NCI-H446 (cell line): ENCODE measurements around the gene SOX1.

Experiments
- DNase-seq, 2 experiments: peaks; one replicate each; lab custom pipeline; 2025; lab: John Stamatoyannopoulos, UW

Gene SOX1

GRCh38 chr13:112072534-112073244 is 5.7 kb downstream of the SOX1 start:
- no peak for DNase-seq

GRCh38 chr13:112073245-112074138 is 6.5 kb downstream of the SOX1 start:
- no peak for DNase-seq

GRCh38 chr13:112074139-112074865 is 7.4 kb downstream of the SOX1 start:
- DNase-seq = no peak

- DNase-seq = no peak
Measured at GRCh38 chr13:112077729-112078128, 10.8 kb downstream of the SOX1 start.

DNA sequence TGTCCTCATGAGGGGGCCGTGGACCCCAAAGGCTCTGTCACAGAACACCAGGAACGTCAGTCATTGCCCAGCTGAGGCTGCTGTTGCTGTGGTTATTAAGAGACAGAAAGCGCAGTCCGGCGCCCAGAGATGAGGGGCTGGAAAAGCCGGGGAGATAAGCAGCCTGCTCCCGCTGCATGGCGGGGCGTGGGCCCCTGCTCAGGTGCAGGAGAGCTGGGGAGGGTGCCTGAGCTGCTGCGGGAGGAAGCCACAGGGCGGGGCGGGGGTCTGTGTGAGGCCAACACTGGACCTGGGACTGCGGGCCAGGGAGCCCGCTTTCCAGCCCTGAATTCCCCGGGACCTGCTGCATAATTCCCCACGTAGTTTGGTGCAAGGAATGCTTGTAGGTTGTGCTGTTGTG is 11.3 kb downstream of the SOX1 start:
- no peak for DNase-seq

DNA sequence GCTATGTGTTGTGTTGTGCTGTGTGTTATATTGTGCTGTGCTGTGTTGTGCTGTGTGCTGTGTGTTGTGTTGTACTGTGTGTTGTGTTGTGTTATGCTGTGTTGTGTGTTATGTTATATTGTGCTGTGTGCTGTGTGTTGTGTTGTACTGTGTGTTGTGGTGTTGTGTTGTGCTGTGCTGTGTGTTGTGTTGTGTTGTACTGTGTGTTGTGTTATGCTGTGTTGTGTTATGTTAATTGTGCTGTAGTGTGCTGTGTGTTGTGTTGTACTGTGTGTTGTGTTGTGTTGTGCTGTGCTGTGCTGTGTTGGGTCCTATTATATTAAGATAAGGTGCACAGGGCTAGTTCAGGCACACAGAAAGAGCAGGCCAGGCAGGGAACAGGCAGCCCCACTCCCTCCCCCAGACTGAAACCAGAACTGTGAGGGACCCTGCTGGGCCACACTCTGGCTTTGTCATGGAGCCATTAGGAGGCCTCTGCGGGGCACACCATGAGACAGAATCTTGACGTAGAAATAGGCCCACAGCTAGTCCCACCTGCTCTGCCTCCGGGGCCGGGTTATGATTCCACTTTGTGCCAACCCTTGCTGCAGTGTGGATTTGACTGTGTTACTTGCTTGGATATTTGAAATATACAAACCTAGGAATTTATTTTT is 12.1 kb downstream of the SOX1 start:
- DNase-seq = no peak

DNA sequence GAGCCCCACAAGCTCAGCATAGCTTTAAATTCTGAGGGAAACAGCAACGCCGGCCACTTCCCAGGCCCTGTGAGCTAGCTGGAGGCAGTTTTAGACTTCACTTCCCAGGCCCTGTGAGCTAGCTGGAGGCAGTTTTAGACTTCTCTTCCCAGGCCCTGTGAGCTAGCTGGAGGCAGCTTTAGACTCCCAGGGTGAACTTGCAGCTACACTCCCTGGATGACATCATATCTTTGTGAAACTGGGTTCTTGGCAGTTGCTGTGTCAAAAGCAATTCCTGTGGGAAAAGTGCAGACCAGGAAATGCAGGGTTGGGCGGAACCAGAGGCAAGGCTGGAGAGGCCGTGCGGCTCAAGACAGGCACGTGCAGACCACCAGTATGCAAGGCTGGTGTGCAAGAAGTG is 12.7 kb downstream of the SOX1 start:
- no peak for DNase-seq

GRCh38 chr13:112083971-112084370 is 17.0 kb downstream of the SOX1 start:
- DNase-seq = no peak

DNA sequence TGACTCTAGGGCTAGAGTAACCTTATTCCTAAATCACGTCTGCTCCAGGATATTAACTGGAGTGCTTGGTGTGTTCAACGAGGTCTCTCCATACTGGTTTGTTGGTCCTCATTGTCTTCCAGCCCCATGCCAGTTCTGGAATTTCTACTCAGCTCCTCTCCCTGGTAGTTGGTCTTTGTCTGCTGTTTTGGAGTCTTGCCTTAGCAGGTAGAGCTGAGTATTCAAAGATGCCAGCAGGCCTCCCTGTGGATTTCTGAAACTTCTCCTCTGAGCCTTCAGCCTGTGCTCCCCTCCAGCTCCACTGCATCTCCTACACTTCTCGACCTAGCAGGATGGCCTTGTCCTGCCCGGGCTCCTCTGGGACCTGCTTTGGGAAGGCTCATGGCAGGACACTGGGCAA is 25.5 kb downstream of the SOX1 start:
- DNase-seq = no peak

- no peak for DNase-seq
Measured at GRCh38 chr13:112095354-112095753, 28.4 kb downstream of the SOX1 start.

DNA sequence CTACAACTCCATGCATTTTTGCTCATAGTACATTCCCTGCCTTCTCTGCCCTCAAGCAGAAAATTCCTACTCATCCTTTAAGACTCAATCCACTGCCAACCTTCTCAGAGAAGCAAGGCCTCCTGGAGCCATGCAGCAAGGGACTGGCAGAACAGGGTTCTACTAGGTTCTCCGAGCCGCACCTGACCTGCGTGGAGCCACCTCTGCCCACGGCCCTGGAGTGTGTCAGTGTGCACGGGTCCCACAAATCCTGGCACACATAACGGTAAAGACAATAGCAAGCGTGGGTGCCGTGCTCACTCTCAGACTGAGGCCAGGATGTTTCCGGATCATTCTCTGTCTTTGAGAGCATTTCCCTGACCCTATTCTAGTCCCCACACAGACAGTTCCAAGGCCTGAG is 30.0 kb downstream of the SOX1 start:
- DNase-seq = no peak

GRCh38 chr13:112097770-112098169 is 30.8 kb downstream of the SOX1 start:
- no peak for DNase-seq

DNA sequence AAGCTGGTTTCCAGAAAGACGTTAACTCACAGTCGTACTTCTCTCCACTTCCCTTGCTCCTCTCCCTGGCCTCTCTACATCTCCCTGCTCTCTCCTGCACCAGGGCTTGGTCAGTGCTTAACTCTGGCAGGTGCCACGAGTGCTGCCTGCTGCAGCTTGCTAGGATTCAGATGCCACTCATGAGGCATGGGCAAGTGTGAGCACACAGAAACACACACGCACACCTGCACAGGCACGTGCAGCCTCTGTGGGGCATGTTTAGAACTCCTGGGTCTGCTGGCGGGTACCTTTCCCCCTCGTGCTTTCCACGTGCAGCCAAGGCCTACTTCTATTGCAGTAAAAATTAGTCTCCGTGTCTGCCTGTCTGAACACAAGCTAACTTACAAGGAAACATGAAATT is 31.8 kb downstream of the SOX1 start:
- no peak for DNase-seq

- no peak for DNase-seq
Measured at GRCh38 chr13:112101360-112101930, 34.5 kb downstream of the SOX1 start.

DNA sequence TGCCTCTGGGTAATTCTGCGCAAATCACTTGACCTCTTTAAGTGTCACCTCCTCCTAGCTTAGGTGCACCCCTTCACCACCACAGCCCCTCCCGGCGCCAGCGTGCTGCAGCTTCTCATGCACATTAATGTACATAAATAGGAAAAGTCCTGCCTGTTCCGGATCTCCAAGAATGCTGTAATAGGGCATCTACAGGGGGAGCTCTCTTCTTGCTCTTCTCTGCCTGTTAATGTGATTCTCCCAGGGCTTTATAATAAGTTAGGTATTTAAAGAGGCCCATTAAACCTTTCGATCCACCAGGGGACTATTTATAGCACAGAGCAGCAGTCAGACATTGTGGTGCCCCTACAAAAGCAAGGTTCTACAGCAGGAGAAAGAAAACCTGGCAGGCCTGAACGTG is 35.3 kb downstream of the SOX1 start:
- no peak for DNase-seq

- no peak for DNase-seq
Measured at GRCh38 chr13:112103260-112103838, 36.4 kb downstream of the SOX1 start.

DNA sequence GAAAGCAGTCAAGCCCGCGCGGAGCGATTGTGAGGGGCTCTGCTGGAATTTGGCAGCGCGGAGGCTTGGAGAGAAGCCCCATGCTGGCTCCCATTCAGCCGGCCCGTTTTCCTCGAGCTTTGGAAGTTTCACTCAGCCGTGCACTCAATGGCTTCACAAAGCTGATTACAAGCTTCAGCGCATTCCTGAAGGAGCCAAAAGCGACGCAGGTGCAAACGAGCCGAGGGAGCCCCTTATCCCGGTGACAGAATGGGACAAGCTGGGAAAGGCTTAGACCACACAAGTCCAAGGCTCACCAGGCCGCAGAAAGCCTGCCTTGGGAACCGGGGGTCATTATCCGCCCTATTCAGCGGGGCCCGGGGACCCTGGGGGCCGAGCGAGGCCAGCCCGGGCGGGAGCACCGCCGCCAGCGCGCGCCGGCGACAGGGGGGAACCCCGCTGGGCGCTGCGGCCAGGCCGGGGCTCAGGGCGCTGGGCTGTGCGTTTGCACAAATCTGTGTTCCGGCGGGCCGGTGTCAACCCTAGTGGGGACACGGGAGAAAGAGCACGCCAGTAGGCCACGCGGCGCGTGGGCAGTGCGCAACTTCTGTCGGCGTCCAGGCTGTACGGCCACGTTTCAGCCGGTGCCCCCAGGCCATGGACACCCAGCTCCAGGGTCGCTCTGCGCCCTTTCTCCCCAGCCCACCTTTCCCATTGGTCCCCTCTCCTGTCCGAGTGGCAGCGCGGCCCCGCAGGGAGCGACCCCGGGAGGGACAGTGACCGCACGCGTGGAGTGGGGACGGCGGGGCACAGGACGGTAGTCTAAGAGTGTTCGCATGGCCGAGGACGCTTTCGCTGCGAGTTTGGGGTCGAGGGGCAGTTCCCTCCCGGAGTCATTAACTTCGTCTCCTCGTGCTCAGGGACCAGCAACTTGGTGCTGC is 37.3 kb downstream of the SOX1 start:
- DNase-seq = no peak

DNA sequence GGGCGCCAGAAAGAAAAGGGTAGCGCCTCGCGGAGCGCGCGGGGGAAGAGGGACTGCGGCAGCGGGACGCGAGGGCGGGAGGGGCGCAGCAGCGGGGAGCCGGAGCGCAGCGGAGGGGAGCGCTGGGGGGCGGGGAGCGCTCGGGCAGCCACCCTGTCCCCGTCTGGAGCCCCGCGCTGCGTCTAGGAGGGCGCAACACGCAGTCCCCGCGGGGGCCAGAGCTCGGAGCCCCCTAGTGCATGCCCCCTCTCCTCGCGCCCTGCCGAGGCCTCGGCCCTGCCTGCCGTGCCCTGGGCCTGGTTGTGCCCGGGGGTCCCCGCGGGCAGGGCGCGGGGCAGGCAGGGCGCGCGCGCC is 37.9 kb downstream of the SOX1 start:
- no peak for DNase-seq

- DNase-seq = no peak
Measured at GRCh38 chr13:112105244-112105681, 38.3 kb downstream of the SOX1 start.

- DNase-seq = no peak
Measured at GRCh38 chr13:112105892-112106291, 38.9 kb downstream of the SOX1 start.
